Panc1 (cell line): ENCODE data around the gene EFCAB8. TPM values are rescaled to one million over a fixed set of nuclear protein-coding genes. Genes with fewer than 3 reads are reported as not detected.

Experiments used
- ATAC-seq: fragments of 200-7000 bp; cut with Tn5 transposase; 2 replicates; pipeline ENCODE4 v1.9.1; 2020; ENCODE audit warnings: mild to moderate bottlenecking, moderate library complexity
- BruUV-seq: library from RNA; stranded (reverse); fragments of 400-500 nt; replicated peaks from 2 replicates; lab custom pipeline; 2021; lab: Mats Ljungman, UMichigan
- CTCF ChIA-PET: fragments of 300-600 bp; sonication (Branson Sonifier 250); formaldehyde crosslinking; loops from one replicate; lab custom pipeline; 2022; ENCODE audit warnings: antibody characterized with exemption; lab: Charles Lee
- POLR2A ChIA-PET: fragments of 300-600 bp; sonication (Branson Sonifier 250); formaldehyde crosslinking; loops from one replicate; lab custom pipeline; 2022; ENCODE audit warnings: antibody characterized with exemption; lab: Charles Lee
- DNase-seq: peaks from one replicate; pipeline ENCODE4 v3.0.0-alpha.2; 2010; ENCODE audit warnings: low read depth, low spot score
- H3K27ac ChIP-seq: 2 replicates; pipeline ENCODE4 v1.5.1; 2011; ENCODE audit warnings: mild to moderate bottlenecking, low read length, inconsistent platforms
- H3K27me3 ChIP-seq: fragments of 200-500 bp; sonication (Bioruptor generic); 2 replicates; pipeline ENCODE4 v1.6.0; 2014; ENCODE audit warnings: low read length, inconsistent platforms; ENCODE audit not compliant: control insufficient read depth, insufficient read depth
- H3K36me3 ChIP-seq: fragments of 200-500 bp; sonication (Bioruptor generic); 2 replicates; pipeline ENCODE4 v1.5.1; 2014; ENCODE audit warnings: inconsistent platforms, mild to moderate bottlenecking, low read length, moderate library complexity; ENCODE audit not compliant: control insufficient read depth, insufficient read depth
- H3K4me1 ChIP-seq: 2 replicates; pipeline ENCODE4 v1.5.1; 2011; ENCODE audit warnings: inconsistent platforms, mild to moderate bottlenecking, low read length, moderate library complexity; ENCODE audit not compliant: control insufficient read depth, insufficient read depth
- H3K4me3 ChIP-seq, 2 experiments: 2 replicates each; pipeline ENCODE4 v1.5.1; 2011 to 2012; ENCODE audit warnings: low read depth in 2 of 2, low read length in 2 of 2, mild to moderate bottlenecking in 2 of 2, inconsistent platforms in 1 of 2, moderate library complexity in 1 of 2
- H3K9me3 ChIP-seq: fragments of 200-500 bp; sonication (Bioruptor generic); 2 replicates; pipeline ENCODE4 v1.5.1; 2014; ENCODE audit warnings: low read depth, mild to moderate bottlenecking, inconsistent platforms, low read length, moderate library complexity; ENCODE audit not compliant: control insufficient read depth, insufficient read depth
- CTCF ChIP-seq: fragments of 450-650 bp; IDR thresholded peaks from 2 replicates; pipeline ENCODE4 v1.5.1; 2017; ENCODE audit warnings: mild to moderate bottlenecking
- POLR2AphosphoS5 ChIP-seq: IDR thresholded peaks from 2 replicates; pipeline ENCODE4 v1.6.1; 2012; ENCODE audit warnings: mild to moderate bottlenecking, low read depth, low read length, moderate library complexity
- SIN3A ChIP-seq: IDR thresholded peaks from 2 replicates; pipeline ENCODE4 v1.6.1; 2012; ENCODE audit warnings: low read depth, mild to moderate bottlenecking, low read length, moderate library complexity, borderline replicate concordance; ENCODE audit not compliant: insufficient read depth
- TCF7L2 ChIP-seq: IDR thresholded peaks from 2 replicates; pipeline ENCODE4 v1.6.1; 2011; ENCODE audit warnings: mild to moderate bottlenecking, low read depth, low read length, inconsistent platforms
- in situ Hi-C: cut with HindIII; loops from 2 replicates; pipeline ENCODE4 v1.10.0; 2016; ENCODE audit warnings: low sequenced_read_pairs, low pct_unique_long_range_greater_than_20kb
- intact Hi-C: fragments of 100-400 bp; cut with micrococcal nuclease; formaldehyde crosslinking; loops from one replicate; pipeline ENCODE4 v1.10.0; 2022; ENCODE audit not compliant: unreplicated experiment
- total RNA-seq: library from RNA; stranded (reverse); gene quantifications from one replicate; pipeline ENCODE4 v1.2.1, GENCODE V29; 2021; ENCODE audit not compliant: unreplicated experiment
- TF ChIP-seq, protein P1 (sequence below), 2 experiments: IDR thresholded peaks; 2 replicates each; pipeline ENCODE4 v1.6.1; 2011 to 2012; ENCODE audit warnings: low read depth in 2 of 2, control low read depth in 1 of 2, low read length in 1 of 2, mild to moderate bottlenecking in 1 of 2, moderate library complexity in 1 of 2; ENCODE audit not compliant: insufficient read depth in 1 of 2

The EFCAB8 gene
- total RNA-seq, 1 experiment from 2014 or later, result 1.1 TPM

- intact Hi-C loops, result no loop called here
- ChIA-PET POLR2A (no interaction called here), CTCF (no interaction called here)
- ATAC-seq, result no peak
- H3K36me3 ChIP-seq, result no peaks in the 10 kb centered on the region
- no peak for TF ChIP-seq SIN3A
- H3K4me1 ChIP-seq, result peaks cover 4% of the 10 kb centered on the region; the same call in 1 of the 2 replicates
- H3K9me3 ChIP-seq, result no peaks in the 10 kb centered on the region
- H3K27ac ChIP-seq, result no peak within 1 kb of the TSS
- in situ Hi-C loops, result no loop called here
- BruUV-seq, result no TSS peak
- no peak within 1 kb of the TSS for H3K4me3 ChIP-seq
- DNase-seq, result no peak
- H3K27me3 ChIP-seq, result no peaks in the 10 kb centered on the region; the same call in 1 of the 2 replicates
Observed at GRCh38 chr20:33007376-33008335, 148.9 kb downstream of the EFCAB8 start, which contains the start of gene BPIFB2. Gene BPIFB2, plus strand, starts transcription at chr20:33007704. Its CDS starts 871 bp downstream, at chr20:33008575.

GRCh38 chr20:33008336-33009213, 149.9 kb downstream of the EFCAB8 start:
- H3K9me3 ChIP-seq, result no peaks in the 10 kb centered on the region
- ChIA-PET POLR2A (no interaction called here), CTCF (no interaction called here)
- H3K36me3 ChIP-seq, result no peaks in the 10 kb centered on the region
- no peaks in the 10 kb centered on the region; the same call in 1 of the 2 replicates for H3K27me3 ChIP-seq
- BruUV-seq, result no TSS peak
- in situ Hi-C loops, result no loop called here
- DNase-seq (no peak), ATAC-seq (no peak)
- intact Hi-C loops, result no loop called here
- peaks cover 4% of the 10 kb centered on the region; the same call in 1 of the 2 replicates for H3K4me1 ChIP-seq
- H3K27ac ChIP-seq, result no peak overlapping the region
- no peak overlapping the region for H3K4me3 ChIP-seq
- TF ChIP-seq CTCF (no peak), POLR2AphosphoS5 (no peak), SIN3A (no peak), TCF7L2 (no peak)
- TF ChIP-seq, protein P1, sequence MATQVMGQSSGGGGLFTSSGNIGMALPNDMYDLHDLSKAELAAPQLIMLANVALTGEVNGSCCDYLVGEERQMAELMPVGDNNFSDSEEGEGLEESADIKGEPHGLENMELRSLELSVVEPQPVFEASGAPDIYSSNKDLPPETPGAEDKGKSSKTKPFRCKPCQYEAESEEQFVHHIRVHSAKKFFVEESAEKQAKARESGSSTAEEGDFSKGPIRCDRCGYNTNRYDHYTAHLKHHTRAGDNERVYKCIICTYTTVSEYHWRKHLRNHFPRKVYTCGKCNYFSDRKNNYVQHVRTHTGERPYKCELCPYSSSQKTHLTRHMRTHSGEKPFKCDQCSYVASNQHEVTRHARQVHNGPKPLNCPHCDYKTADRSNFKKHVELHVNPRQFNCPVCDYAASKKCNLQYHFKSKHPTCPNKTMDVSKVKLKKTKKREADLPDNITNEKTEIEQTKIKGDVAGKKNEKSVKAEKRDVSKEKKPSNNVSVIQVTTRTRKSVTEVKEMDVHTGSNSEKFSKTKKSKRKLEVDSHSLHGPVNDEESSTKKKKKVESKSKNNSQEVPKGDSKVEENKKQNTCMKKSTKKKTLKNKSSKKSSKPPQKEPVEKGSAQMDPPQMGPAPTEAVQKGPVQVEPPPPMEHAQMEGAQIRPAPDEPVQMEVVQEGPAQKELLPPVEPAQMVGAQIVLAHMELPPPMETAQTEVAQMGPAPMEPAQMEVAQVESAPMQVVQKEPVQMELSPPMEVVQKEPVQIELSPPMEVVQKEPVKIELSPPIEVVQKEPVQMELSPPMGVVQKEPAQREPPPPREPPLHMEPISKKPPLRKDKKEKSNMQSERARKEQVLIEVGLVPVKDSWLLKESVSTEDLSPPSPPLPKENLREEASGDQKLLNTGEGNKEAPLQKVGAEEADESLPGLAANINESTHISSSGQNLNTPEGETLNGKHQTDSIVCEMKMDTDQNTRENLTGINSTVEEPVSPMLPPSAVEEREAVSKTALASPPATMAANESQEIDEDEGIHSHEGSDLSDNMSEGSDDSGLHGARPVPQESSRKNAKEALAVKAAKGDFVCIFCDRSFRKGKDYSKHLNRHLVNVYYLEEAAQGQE (IDR thresholded peaks at IDR 0.05; ENCODE audit: insufficient read depth in 1 of 2, low read depth in 2 of 2, low read length in 1 of 2), result no peak
